ENCODE results near the gene TMED6. TPM values are rescaled to one million over a fixed set of nuclear protein-coding genes. Genes with fewer than 3 reads are reported as not detected.

Gene TMED6
- total RNA-seq, result 1 to 10 TPM; 2.1 to 2.2 TPM

DNA sequence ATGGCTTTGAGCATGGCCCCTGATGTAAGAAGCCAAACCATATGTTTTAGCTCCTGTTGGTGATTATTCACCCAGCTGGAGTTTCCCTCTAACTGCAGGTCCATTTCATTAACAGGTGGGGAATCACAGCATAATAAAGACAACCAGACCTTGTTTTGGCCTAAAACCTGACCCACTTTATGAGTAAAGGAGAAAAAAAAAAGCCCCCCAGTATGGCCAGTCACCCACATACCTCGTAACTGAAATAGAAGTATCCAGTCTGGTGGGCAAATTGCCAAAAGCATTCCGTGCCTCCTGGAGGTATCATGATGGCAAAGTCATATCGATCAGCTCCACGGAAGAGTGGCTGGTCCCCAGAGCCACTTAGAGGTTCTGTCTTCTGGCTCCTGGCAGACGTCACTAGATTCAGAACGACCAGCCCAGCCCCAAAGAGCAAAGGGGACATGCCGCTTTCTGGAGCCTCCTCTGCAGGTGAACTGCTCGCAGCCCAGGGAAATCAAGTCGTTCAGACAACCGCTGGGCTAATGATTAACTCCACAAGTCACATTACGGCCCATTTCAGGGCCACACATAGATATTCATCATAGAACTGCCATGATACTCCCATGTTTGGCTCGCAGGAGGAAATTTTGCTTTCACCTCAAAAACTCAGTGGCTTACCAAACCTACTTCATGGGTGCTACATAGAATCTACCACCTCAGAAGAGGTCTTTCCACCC, at the start of gene TMED6:
Gene TMED6, minus strand, starts transcription at position 478 of the 719 bp plus-strand sequence. Its CDS starts 33 bp downstream, at position 445.
- H3K36me3 Mint-ChIP-seq, result peaks cover 17% of the 10 kb centered on the region
- H3K27me3 Mint-ChIP-seq, result no peaks in the 10 kb centered on the region
- POLR2A ChIA-PET, result interaction anchor here (1.1 kb wide), 1 partner anchor 12 kb away, joined by 4 read pairs; the partner anchor contains the start of gene COG8
- no peak for ATAC-seq (ENCODE audit: low read depth)
- no peak within 1 kb of the TSS for H3K4me3 Mint-ChIP-seq
- DNase-seq, result no peak
- H3K27ac Mint-ChIP-seq, result no peak within 1 kb of the TSS
- no peaks in the 10 kb centered on the region for H3K4me1 Mint-ChIP-seq
- H3K9me3 Mint-ChIP-seq, result no peaks in the 10 kb centered on the region

DNA sequence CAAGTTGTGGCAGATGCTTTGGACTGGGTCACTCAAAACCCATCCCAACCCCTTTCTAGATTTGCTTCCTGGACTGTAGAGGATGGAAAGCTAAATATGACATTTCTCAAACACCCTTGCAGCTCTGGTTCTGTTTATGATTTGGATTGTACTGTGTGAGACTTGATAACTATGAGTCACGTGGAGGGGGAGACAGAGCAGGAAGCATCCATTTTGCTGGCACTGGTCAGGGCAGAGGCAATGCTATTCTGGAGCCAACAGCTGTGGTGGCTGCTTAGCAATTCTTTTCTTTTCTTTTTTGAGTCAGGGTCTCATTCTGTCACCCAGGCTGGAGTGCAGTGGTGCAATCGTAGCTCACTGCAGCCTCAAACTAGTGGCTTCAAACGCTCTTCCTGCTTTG, 47.8 kb upstream of the TMED6 start:
- H3K9me3 Mint-ChIP-seq, result no peaks in the 10 kb centered on the region
- DNase-seq (no peak), ATAC-seq (ENCODE audit: low read depth) (no peak)
- no peaks in the 10 kb centered on the region for H3K27me3 Mint-ChIP-seq
- no peak overlapping the region for H3K27ac Mint-ChIP-seq
- H3K36me3 Mint-ChIP-seq, result peaks cover under 1% of the 10 kb centered on the region
- POLR2A ChIA-PET, result no interaction called here
- no peak overlapping the region for H3K4me3 Mint-ChIP-seq
- peaks cover 21% of the 10 kb centered on the region for H3K4me1 Mint-ChIP-seq

DNA sequence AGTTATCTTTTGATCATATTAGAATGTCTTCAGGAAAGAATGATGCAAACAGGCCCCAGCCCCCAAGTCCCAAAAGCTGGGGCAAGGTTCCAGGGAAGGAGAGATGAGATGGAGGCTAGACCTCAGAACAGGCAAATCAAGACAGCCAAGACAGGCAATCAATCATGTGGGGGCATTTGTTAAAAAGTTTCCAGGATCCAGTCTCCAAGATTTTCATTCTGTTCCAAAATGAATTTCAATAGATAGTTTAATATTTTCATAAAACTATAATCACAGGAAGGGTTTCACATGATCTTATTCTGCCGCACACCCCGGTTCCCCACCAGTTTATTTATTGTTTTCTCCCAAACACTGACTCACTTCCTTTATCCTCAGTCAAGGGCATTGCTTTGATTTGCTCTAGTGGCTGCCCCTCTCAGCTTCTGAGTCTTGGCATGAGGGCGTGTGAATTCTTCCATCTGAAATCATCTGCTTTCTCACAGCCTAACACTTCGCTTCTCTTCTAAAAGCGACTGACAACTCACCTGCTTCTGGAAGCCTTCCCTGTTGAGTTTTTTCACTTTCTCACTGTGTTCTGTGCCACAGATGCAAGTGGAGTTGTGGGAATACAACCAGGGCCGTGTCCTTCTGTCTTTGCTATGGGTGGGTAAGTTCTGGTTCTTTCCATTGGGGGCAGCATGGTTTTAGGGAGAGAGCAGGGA, 46.4 kb upstream of the TMED6 start:
- ATAC-seq (ENCODE audit: low read depth) (no peak), DNase-seq (no peak)
- Mint-ChIP-seq H3K27me3 (no peaks in the 10 kb centered on the region), H3K9me3 (no peaks in the 10 kb centered on the region), H3K4me1 (peaks cover 18% of the 10 kb centered on the region), H3K27ac (no peak overlapping the region), H3K4me3 (no peak overlapping the region), H3K36me3 (no peaks in the 10 kb centered on the region)
- POLR2A ChIA-PET, result interaction anchor here (0.5 kb wide), 1 partner anchor 93 kb away, joined by 3 read pairs; no protein-coding TSS in a partner anchor

DNA sequence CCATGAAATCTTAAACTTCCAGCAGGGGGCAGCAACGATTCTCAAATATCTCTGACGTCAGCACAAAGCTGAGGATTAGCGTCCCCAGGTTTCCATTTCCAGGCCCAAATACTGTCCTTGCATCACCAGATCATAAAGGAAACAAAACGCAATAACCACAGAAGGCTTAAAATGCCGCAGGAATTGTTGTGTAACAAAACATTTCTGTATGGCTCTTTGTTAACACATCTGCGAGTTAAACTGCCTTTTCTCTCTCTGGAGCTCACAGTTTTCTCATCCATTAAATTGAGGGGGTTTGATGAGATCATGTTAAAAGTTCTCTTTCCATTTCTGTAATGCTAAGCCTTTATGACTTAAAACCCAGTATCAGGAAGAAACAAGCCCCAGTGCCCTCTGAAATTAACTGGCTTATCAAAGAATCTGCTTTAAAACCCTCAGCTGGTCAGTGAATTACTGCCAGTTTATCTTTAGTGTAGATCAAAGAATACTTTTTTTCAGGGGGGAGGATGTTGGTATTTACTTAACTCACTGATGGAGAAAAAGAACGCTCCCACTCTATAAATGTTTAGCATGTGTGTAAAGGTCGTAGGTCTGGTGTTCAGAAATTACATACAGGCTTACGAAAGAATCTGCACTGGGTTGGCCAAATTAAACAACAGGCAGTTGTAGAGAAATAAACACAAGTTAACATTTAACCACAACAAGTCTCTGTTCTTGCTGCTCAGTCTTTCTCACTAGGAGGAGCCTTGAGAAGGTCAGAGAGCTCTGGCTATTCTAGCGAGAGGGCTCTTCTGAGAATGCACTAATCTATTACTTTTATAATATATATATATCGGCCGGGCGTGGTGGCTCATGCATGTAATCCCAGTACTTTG, 44.8 kb upstream of the TMED6 start:
- H3K27ac Mint-ChIP-seq, result peak overlapping the region; percentile 56
- peaks cover 18% of the 10 kb centered on the region for H3K4me1 Mint-ChIP-seq
- DNase-seq, result no peak
- peak overlapping the region; percentile 57 for H3K4me3 Mint-ChIP-seq
- H3K36me3 Mint-ChIP-seq, result no peaks in the 10 kb centered on the region
- POLR2A ChIA-PET, result interaction anchor here (0.9 to 1.2 kb wide), 5 partner anchors 11 to 169 kb away, joined by 3 to 4 read pairs (median 3); partner anchors contain the start of genes NFAT5 and TERF2
- ATAC-seq (ENCODE audit: low read depth), result peak; percentile 75
- H3K9me3 Mint-ChIP-seq, result no peaks in the 10 kb centered on the region
- no peaks in the 10 kb centered on the region for H3K27me3 Mint-ChIP-seq

DNA sequence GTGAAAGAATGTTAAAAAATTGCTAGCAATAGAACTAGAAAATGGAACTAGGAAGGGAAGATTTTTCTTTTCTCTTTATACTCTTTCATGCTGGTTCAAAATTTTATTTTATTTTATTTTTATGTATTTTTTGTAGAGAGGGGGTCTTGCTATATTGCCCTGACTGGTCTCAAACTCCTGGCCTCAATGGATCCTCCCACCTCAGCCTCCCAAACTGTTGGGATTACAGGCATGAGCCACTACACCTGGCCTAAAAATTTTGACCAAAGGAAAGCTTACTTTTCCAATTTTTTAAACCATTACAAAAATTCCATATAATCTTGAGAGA, 44.2 kb upstream of the TMED6 start:
- H3K9me3 Mint-ChIP-seq, result no peaks in the 10 kb centered on the region
- no peaks in the 10 kb centered on the region for H3K36me3 Mint-ChIP-seq
- POLR2A ChIA-PET, result interaction anchor here (0.9 to 1.2 kb wide), 4 partner anchors 10 to 170 kb away, joined by 3 to 4 read pairs (median 3); partner anchors contain the start of genes NFAT5 and TERF2
- no peaks in the 10 kb centered on the region for H3K27me3 Mint-ChIP-seq
- peak overlapping the region; percentile 56 for H3K27ac Mint-ChIP-seq
- ATAC-seq (ENCODE audit: low read depth), result no peak
- H3K4me3 Mint-ChIP-seq, result no peak overlapping the region
- DNase-seq, result no peak
- H3K4me1 Mint-ChIP-seq, result peaks cover 18% of the 10 kb centered on the region

DNA sequence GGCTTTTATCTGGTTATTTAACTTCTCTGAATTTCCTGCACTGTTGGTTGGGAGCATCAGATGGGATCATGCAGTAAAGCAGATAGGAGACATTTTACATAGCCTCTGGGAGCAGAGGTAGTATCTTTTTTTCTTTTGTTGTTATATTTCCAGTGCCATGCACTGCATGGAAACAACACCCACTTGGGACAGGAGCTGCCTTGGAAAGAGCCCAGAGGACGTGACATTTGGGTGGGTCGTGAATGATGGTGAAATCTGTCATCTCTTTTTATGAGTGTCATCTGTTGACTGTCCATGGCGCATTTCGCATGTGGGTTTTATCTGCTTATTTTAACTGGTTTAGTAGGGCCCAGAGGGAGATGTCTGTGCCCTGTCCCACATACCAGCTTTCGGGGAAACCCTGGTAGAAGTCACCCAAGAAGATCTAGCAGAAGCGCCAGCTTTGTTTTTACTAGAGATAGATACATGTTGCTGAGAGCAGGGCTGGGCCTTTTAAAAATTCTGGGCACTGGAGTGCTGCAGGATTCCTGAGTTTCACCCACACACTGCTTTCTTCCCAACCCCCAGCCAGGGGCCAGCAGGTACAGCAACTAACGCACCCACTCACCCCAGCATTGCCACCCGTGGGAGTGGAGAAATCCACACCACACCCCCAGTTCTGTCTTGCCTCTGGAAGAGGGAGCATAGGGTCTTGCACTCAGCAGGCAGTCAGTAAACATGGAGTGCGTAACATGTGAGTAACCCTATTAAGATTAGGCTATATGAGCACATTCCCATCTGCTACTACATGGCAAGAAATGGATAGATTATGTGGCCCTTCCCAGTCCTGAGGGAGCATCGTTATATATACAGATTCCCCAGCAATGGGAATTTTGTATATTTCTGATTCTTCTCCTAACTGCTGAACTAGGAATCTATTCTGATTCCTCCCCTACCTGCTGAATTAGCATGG, 42.6 kb upstream of the TMED6 start:
- Mint-ChIP-seq H3K4me3 (no peak overlapping the region), H3K36me3 (no peaks in the 10 kb centered on the region), H3K27me3 (no peaks in the 10 kb centered on the region), H3K9me3 (no peaks in the 10 kb centered on the region), H3K27ac (no peak overlapping the region), H3K4me1 (peaks cover 15% of the 10 kb centered on the region)
- DNase-seq, result no peak
- no peak for ATAC-seq (ENCODE audit: low read depth)
- POLR2A ChIA-PET, result interaction anchor here (1.3 kb wide), 1 partner anchor 171 kb away, joined by 4 read pairs; no protein-coding TSS in a partner anchor

DNA sequence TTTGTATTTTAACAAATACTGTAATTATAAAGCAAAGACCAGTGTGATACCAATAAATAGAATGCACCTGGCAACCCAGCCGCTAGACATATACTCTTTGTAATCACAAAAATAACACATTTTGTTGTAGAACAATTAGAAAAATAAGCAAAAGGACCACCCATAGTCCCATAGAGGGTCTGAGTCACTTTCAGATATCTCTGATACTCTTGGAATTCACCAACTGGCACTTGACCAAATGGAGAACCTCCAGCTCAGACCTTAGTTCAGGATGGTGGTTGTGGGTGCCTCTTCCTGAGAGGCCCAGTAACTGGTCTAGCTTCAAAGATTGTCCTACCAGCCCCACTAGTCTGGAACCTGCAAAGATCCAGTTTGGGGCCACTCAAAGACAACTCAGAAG, 35.0 kb upstream of the TMED6 start:
- DNase-seq (no peak), ATAC-seq (ENCODE audit: low read depth) (no peak)
- peak overlapping the region; percentile 94 for H3K4me3 Mint-ChIP-seq
- H3K4me1 Mint-ChIP-seq, result peaks cover 20% of the 10 kb centered on the region
- peaks cover 16% of the 10 kb centered on the region for H3K36me3 Mint-ChIP-seq
- H3K27me3 Mint-ChIP-seq, result no peaks in the 10 kb centered on the region
- H3K9me3 Mint-ChIP-seq, result no peaks in the 10 kb centered on the region
- POLR2A ChIA-PET, result interaction anchor here (0.8 to 1.3 kb wide), 3 partner anchors 10 to 254 kb away, joined by 3 to 5 read pairs (median 3); partner anchors contain the start of genes CHTF8, NIP7 and UTP4
- H3K27ac Mint-ChIP-seq, result no peak overlapping the region

DNA sequence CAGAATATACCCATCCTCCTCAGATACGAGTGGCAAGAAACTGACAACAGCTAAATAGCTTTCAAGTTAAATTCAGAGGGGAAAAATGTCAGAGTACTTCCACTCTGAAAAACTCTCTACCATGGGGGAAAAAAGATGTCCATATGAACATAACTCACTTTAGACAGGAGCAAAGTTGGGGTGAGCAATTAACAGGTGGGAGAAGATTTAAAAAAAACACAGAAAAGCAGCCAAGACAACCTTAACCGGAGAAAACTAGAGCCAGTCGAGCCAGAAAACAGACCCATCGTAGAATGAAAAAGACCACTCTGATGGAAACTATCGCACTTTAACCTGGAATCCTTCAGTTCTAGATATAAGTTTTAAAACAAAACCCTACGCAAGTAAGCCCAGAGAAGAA, 33.4 kb upstream of the TMED6 start:
- POLR2A ChIA-PET, result interaction anchor here (0.6 to 1.8 kb wide), 4 partner anchors 9 to 179 kb away, joined by 3 to 8 read pairs (median 4); partner anchors contain the start of gene CYB5B
- Mint-ChIP-seq H3K4me3 (peak overlapping the region; percentile 90), H3K27me3 (no peaks in the 10 kb centered on the region), H3K4me1 (peaks cover 20% of the 10 kb centered on the region), H3K27ac (peak overlapping the region; percentile 97), H3K9me3 (no peaks in the 10 kb centered on the region), H3K36me3 (peaks cover 20% of the 10 kb centered on the region)
- ATAC-seq (ENCODE audit: low read depth) (no peak), DNase-seq (no peak)

DNA sequence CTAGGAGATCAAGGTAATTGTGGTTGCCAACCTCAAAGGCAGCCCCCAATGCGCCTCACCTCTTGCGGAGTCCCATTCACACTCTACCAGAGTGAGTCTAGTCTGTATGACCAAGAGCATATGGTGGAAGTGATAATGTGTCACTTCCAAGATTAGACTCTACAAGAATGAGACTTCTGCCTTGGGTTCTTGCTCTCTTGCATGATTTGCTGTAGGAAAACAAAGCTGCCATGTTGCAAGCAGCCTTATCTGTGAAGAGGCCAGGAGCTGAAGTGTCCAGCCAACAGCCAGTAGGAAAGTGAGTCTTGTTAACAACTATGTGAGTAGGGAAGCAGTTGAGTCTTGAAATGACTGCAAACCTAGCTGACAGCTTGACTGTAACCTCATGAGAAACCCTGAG, 30.8 kb upstream of the TMED6 start:
- H3K27ac Mint-ChIP-seq, result no peak overlapping the region
- H3K4me3 Mint-ChIP-seq, result no peak overlapping the region
- POLR2A ChIA-PET, result no interaction called here
- no peaks in the 10 kb centered on the region for H3K27me3 Mint-ChIP-seq
- H3K36me3 Mint-ChIP-seq, result peaks cover 31% of the 10 kb centered on the region
- DNase-seq, result no peak
- H3K4me1 Mint-ChIP-seq, result peaks cover 18% of the 10 kb centered on the region
- ATAC-seq (ENCODE audit: low read depth), result no peak
- H3K9me3 Mint-ChIP-seq, result no peaks in the 10 kb centered on the region

DNA sequence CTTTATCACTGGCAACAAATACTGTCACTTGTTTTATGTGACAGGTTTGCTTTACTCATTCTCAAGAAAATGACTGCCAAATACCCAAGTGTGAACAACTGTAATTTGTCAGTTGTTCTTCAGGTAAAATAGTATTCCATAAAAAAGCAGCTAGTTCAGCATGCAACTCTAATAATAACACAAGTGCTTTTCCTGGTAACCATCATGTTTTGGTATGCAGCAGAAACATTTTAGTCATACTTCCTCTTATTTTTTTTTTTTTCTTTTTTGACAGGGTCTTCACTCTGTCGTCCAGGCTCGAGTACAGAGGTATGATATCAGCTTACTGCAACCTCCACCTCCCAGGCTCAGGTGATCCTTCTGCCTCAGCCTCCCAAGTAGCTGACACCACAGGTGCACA, 29.6 kb upstream of the TMED6 start:
- POLR2A ChIA-PET, result interaction anchor here (0.7 kb wide), 1 partner anchor 16 kb away, joined by 4 read pairs; no protein-coding TSS in a partner anchor
- ATAC-seq (ENCODE audit: low read depth) (no peak), DNase-seq (no peak)
- Mint-ChIP-seq H3K9me3 (no peaks in the 10 kb centered on the region), H3K36me3 (peaks cover 32% of the 10 kb centered on the region), H3K4me1 (peaks cover 17% of the 10 kb centered on the region), H3K27ac (no peak overlapping the region), H3K27me3 (no peaks in the 10 kb centered on the region), H3K4me3 (no peak overlapping the region)

DNA sequence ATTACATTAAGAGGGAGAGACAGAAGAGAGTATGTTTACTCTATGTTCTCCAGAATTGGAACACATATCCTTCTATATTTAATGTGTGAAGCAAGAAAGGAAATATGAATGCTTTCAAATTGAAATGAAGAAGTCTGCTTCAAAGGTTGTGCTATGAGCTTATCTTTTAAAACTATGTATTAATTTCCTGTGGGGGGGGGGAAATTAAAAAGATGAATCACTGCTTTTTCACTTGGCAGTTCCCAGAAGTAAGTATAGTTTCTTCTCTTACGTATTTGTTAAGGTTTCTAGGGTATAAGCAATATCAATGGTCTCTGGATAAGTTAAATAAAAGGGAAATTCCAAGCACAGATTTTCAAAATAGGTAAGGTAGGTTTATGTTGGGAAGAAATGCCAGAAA, 27.2 kb upstream of the TMED6 start:
- Mint-ChIP-seq H3K36me3 (peaks cover 30% of the 10 kb centered on the region), H3K4me3 (no peak overlapping the region), H3K4me1 (peaks cover 10% of the 10 kb centered on the region), H3K27me3 (no peaks in the 10 kb centered on the region), H3K27ac (no peak overlapping the region), H3K9me3 (no peaks in the 10 kb centered on the region)
- POLR2A ChIA-PET, result interaction anchor here (0.6 kb wide), 1 partner anchor 226 kb away, joined by 3 read pairs; no protein-coding TSS in a partner anchor
- no peak for ATAC-seq (ENCODE audit: low read depth)
- DNase-seq, result no peak

DNA sequence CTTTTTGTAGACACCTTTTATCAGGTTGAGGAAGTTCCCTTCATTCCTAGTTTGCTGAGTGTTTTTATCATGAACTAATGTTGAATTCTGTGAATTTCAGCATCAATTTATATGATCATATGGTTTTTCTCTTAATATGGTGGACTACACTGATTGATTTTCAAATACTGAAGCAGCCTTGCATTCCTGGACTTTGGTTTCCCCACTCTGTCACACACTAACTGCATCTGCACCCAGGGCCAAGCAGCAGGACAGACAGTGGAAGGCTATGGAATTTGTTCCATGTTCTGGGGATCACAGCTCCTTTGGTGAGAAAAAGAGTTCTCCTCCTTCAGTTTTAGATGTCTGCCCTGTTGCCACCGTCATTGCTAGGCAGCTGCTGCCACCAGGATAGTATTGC, 26.4 kb upstream of the TMED6 start:
- Mint-ChIP-seq H3K4me3 (no peak overlapping the region), H3K27me3 (no peaks in the 10 kb centered on the region), H3K36me3 (peaks cover 27% of the 10 kb centered on the region), H3K9me3 (no peaks in the 10 kb centered on the region), H3K27ac (no peak overlapping the region), H3K4me1 (peaks cover 8% of the 10 kb centered on the region)
- POLR2A ChIA-PET, result interaction anchor here (0.6 kb wide), 1 partner anchor 225 kb away, joined by 3 read pairs; no protein-coding TSS in a partner anchor
- ATAC-seq (ENCODE audit: low read depth) (no peak), DNase-seq (no peak)
